Measurements from ENCODE around the gene PET100. TPM values are rescaled to one million over a fixed set of nuclear protein-coding genes. Genes with fewer than 3 reads are reported as not detected.

PET100 gene
- polyA plus RNA-seq, 1 donor (not counting 4 experiments of a cell fraction or from before 2014, with no cell fraction given) = 85.8 TPM

DNA sequence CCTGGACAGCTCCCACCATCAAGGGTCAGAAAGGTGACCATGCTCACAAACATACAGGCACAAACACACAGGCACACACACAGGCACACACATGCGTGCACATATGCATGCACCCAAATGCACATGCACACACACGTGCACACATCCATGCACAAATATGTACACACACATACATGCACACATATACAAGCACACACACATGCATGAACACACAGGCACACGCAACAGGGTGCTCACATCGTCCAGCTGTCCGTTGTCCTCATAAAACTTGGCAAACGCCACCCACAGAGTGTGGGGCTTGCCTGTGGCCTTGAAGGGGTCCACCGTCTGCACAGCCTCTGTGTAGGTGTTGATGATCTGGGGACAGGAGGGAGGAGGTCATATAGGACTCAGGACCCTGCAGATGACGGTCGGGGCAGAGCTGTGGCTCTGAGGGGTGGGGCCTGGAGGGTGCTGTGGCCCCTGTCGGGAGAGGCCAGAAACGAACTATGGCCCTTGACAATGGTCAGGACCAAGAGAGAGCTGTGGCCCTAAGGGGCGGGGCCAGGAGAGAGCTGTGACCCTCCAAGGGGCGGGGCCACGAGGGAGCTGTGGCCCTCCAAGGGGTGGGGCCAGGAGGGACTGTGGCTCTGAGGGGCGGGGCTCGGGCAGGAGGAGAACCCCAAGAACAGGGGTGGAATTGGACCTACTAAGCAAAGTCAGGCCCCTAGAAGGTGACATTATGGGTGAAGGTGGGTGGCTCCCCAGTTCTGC is 6.5 kb upstream of the PET100 start:
- FAIRE-seq (no peak), DNase-seq (ENCODE audit: low read depth, low spot score) (no peak)
- Histone ChIP-seq H2AFZ (ENCODE audit: control insufficient read depth, low read length) (no peak overlapping the region), H4K20me1 (ENCODE audit: control insufficient read depth, extremely low read depth, insufficient read depth, low read length) (no peaks in the 10 kb centered on the region), H3K27ac (ENCODE audit: control insufficient read depth, insufficient read depth, low read length) (no peak overlapping the region), H3K27me3 (ENCODE audit: control insufficient read depth, extremely low read depth, insufficient read depth, low read length) (no peaks in the 10 kb centered on the region), H3K4me1 (ENCODE audit: control insufficient read depth, extremely low read depth, insufficient read depth, low read length) (peaks cover 2% of the 10 kb centered on the region), H3K79me2 (ENCODE audit: control insufficient read depth, insufficient read depth, low read length) (peaks cover 25% of the 10 kb centered on the region), H3K9me3 (ENCODE audit: control insufficient read depth, low read depth, low read length) (no peaks in the 10 kb centered on the region), H3K36me3 (ENCODE audit: control insufficient read depth in 2 of 2, extremely low read depth in 1 of 2, insufficient read depth in 2 of 2, low read length in 2 of 2) (peaks cover 19 to 22% of the 10 kb centered on the region in 2 experiments), H3K9me1 (ENCODE audit: control insufficient read depth, extremely low read depth, insufficient read depth, low read length) (no peaks in the 10 kb centered on the region), H3K4me3 (ENCODE audit: control insufficient read depth in 2 of 3, extremely low read depth in 1 of 3, insufficient read depth in 2 of 3, low read depth in 1 of 3, low read length in 3 of 3) (no peak overlapping the region), H3K9ac (ENCODE audit: control insufficient read depth, extremely low read depth, insufficient read depth, low read length) (no peak overlapping the region), H3K4me2 (ENCODE audit: control insufficient read depth, extremely low read depth, insufficient read depth, low read depth, low read length) (no peak overlapping the region)
- no peak for TF ChIP-seq EZH2 (IDR thresholded peaks at IDR 0.05; ENCODE audit: low read length)
- TF ChIP-seq, protein P1, sequence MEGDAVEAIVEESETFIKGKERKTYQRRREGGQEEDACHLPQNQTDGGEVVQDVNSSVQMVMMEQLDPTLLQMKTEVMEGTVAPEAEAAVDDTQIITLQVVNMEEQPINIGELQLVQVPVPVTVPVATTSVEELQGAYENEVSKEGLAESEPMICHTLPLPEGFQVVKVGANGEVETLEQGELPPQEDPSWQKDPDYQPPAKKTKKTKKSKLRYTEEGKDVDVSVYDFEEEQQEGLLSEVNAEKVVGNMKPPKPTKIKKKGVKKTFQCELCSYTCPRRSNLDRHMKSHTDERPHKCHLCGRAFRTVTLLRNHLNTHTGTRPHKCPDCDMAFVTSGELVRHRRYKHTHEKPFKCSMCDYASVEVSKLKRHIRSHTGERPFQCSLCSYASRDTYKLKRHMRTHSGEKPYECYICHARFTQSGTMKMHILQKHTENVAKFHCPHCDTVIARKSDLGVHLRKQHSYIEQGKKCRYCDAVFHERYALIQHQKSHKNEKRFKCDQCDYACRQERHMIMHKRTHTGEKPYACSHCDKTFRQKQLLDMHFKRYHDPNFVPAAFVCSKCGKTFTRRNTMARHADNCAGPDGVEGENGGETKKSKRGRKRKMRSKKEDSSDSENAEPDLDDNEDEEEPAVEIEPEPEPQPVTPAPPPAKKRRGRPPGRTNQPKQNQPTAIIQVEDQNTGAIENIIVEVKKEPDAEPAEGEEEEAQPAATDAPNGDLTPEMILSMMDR (optimal IDR thresholded peaks at IDR 0.05 in 1 of 3, IDR thresholded peaks at IDR 0.05 in 1 of 3, conservative IDR thresholded peaks at IDR 0.05 in 1 of 3; ENCODE audit: extremely low read depth in 1 of 3, insufficient read depth in 2 of 3, low read length in 3 of 3) = no peak
- dilution Hi-C loops (cut with MboI; ENCODE audit: extremely low pct_ligation_motif_present, low sequenced_read_pairs) = no loop called here

DNA sequence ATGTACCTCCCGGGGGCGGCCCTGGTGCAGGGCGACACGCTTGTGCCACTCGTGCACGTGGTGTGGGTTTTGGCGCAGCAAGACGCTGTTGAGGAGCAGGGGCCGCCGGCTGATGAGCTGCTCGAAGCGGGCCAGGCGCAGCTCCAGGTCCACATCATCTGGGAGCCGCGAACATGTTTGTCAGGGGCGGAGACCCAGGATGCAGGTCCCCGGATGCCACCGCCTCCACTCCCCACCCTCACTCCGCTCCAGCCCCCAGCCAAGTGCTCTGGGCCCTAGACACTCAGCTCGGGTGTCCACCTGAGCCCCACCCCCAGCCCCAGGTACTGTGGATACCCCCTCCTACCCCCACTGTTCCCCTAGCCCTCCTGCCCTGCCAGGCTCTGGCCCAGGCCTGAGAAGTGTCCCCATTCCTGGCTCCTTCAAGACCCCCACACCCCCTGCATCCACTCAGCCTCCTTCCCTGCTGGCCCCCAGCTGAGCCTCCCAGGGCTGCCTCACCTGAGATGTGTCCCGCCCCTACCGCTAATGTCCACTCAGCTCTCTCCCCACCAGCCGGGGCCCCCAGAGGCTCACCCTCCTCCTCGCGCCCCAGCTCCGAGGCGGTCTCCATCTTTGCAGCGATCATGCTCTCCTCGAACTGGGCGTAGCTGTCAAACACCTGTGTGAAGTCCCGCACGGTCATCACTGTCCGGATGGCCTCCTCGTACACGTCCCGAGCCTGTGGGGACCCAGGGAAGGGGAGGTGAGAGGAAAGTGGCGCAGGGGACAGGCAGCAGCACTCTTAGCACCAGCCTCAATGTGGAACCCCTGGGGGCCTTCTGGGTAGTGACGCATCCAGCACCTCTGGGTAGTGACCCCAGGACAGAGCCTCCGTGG is 5.6 kb upstream of the PET100 start:
- FAIRE-seq = no peak
- dilution Hi-C loops (cut with MboI; ENCODE audit: extremely low pct_ligation_motif_present, low sequenced_read_pairs) = no loop called here
- H3K4me2 ChIP-seq (ENCODE audit: control insufficient read depth, extremely low read depth, insufficient read depth, low read depth, low read length) = no peak overlapping the region

More for the DNA sequence above, 5.6 kb upstream of the PET100 start:
- Histone ChIP-seq H3K79me2 (ENCODE audit: control insufficient read depth, insufficient read depth, low read length) (peaks cover 34% of the 10 kb centered on the region), H3K27me3 (ENCODE audit: control insufficient read depth, extremely low read depth, insufficient read depth, low read length) (no peaks in the 10 kb centered on the region), H3K9me3 (ENCODE audit: control insufficient read depth, low read depth, low read length) (no peaks in the 10 kb centered on the region), H4K20me1 (ENCODE audit: control insufficient read depth, extremely low read depth, insufficient read depth, low read length) (no peaks in the 10 kb centered on the region), H3K4me1 (ENCODE audit: control insufficient read depth, extremely low read depth, insufficient read depth, low read length) (peaks cover 10% of the 10 kb centered on the region), H2AFZ (ENCODE audit: control insufficient read depth, low read length) (no peak overlapping the region), H3K36me3 (ENCODE audit: control insufficient read depth in 2 of 2, extremely low read depth in 1 of 2, insufficient read depth in 2 of 2, low read length in 2 of 2) (peaks cover 19 to 22% of the 10 kb centered on the region in 2 experiments), H3K9me1 (ENCODE audit: control insufficient read depth, extremely low read depth, insufficient read depth, low read length) (no peaks in the 10 kb centered on the region), H3K9ac (ENCODE audit: control insufficient read depth, extremely low read depth, insufficient read depth, low read length) (no peak overlapping the region), H3K27ac (ENCODE audit: control insufficient read depth, insufficient read depth, low read length) (no peak overlapping the region), H3K4me3 (ENCODE audit: control insufficient read depth in 2 of 3, extremely low read depth in 1 of 3, insufficient read depth in 2 of 3, low read depth in 1 of 3, low read length in 3 of 3) (no peak overlapping the region)
- TF ChIP-seq, protein P1 (optimal IDR thresholded peaks at IDR 0.05 in 1 of 3, IDR thresholded peaks at IDR 0.05 in 1 of 3, conservative IDR thresholded peaks at IDR 0.05 in 1 of 3; ENCODE audit: extremely low read depth in 1 of 3, insufficient read depth in 2 of 3, low read length in 3 of 3) = no peak
- TF ChIP-seq EZH2 (IDR thresholded peaks at IDR 0.05; ENCODE audit: low read length) = no peak
- DNase-seq (ENCODE audit: low read depth, low spot score) = no peak
